MM.1S (cell line): ENCODE results near the gene NMNAT2.

ENCODE experiments used
- CTCF ChIP-seq: fragments of 300-600 bp; sonication (generic); IDR thresholded peaks from 2 replicates; pipeline ENCODE4 v1.5.1; 2016; ENCODE audit warnings: antibody characterized with exemption, low read length, mixed read lengths
- EZH2 ChIP-seq: fragments of 300-600 bp; sonication (generic); optimal IDR thresholded peaks from 2 replicates; pipeline ENCODE3; 2017; ENCODE audit warnings: low read depth, mild to moderate bottlenecking, antibody characterized with exemption, low read length, mixed read lengths
- EZH2phosphoT487 ChIP-seq: fragments of 300-600 bp; sonication (generic); IDR thresholded peaks from 2 replicates; pipeline ENCODE4 v1.6.1; 2018; ENCODE audit warnings: antibody characterized with exemption, low read length

- no peak for TF ChIP-seq EZH2
- peak; percentile 40; the same call in 1 of the 2 replicates for TF ChIP-seq CTCF
- TF ChIP-seq EZH2phosphoT487 = no peak
Observed at GRCh38 chr1:183306317-183307042, 111.7 kb downstream of the NMNAT2 start.
